Measurements from ENCODE around the gene AMBP. TPM values are rescaled to one million over a fixed set of nuclear protein-coding genes. Genes with fewer than 3 reads are reported as not detected.

Gene AMBP
- total RNA-seq, 1 donor from 2014 or later: not detected

GRCh38 chr9:114080195-114080772, 2.2 kb upstream of the AMBP start:
- Mint-ChIP-seq H3K4me1 (peaks cover 6% of the 10 kb centered on the region), H3K27ac (no peak overlapping the region), H3K4me3 (no peak overlapping the region), H3K36me3 (no peaks in the 10 kb centered on the region), H3K9me3 (no peaks in the 10 kb centered on the region), H3K27me3 (ENCODE audit: insufficient read depth, low read depth) (peaks cover 13% of the 10 kb centered on the region)
- DNase-seq (ENCODE audit: low spot score): no peak
- no peaks in the 10 kb centered on the region for H3K9me3 ChIP-seq (ENCODE audit: low read depth)
- no peaks in the 10 kb centered on the region for H3K4me1 ChIP-seq
- no peaks in the 10 kb centered on the region for H3F3A ChIP-seq (ENCODE audit: low read depth)
- H3K27ac ChIP-seq: no peak overlapping the region
- H3K79me2 ChIP-seq (ENCODE audit: low read depth): no peaks in the 10 kb centered on the region
- H4K20me1 ChIP-seq (ENCODE audit: low read depth): no peaks in the 10 kb centered on the region
- H3K36me3 ChIP-seq: no peaks in the 10 kb centered on the region
- H3K9ac ChIP-seq: no peak overlapping the region
- H3K4me2 ChIP-seq: no peak overlapping the region
- H2AFZ ChIP-seq (replicated peaks): no peak overlapping the region
- TF ChIP-seq CTCF (IDR thresholded peaks at IDR 0.05) (no peak), EZH2 (IDR thresholded peaks at IDR 0.05) (no peak), EZH2phosphoT487 (IDR thresholded peaks at IDR 0.05) (no peak)
- H3K27me3 ChIP-seq: no peaks in the 10 kb centered on the region
- H3K4me3 ChIP-seq: no peak overlapping the region

- Mint-ChIP-seq H3K27me3 (ENCODE audit: insufficient read depth, low read depth) (peaks cover 13% of the 10 kb centered on the region), H3K4me1 (peaks cover 6% of the 10 kb centered on the region), H3K4me3 (no peak overlapping the region), H3K9me3 (no peaks in the 10 kb centered on the region), H3K27ac (no peak overlapping the region), H3K36me3 (no peaks in the 10 kb centered on the region)
- Histone ChIP-seq H4K20me1 (ENCODE audit: low read depth) (no peaks in the 10 kb centered on the region), H3K4me2 (no peak overlapping the region), H3K36me3 (no peaks in the 10 kb centered on the region), H3K27ac (no peak overlapping the region), H3K9me3 (ENCODE audit: low read depth) (no peaks in the 10 kb centered on the region), H3K4me3 (no peak overlapping the region), H3F3A (ENCODE audit: low read depth) (no peaks in the 10 kb centered on the region), H3K4me1 (no peaks in the 10 kb centered on the region), H3K79me2 (ENCODE audit: low read depth) (no peaks in the 10 kb centered on the region), H3K9ac (no peak overlapping the region), H2AFZ (replicated peaks) (no peak overlapping the region), H3K27me3 (no peaks in the 10 kb centered on the region)
- no peak for DNase-seq (ENCODE audit: low spot score)
- TF ChIP-seq EZH2phosphoT487 (IDR thresholded peaks at IDR 0.05) (no peak), EZH2 (IDR thresholded peaks at IDR 0.05) (no peak), CTCF (IDR thresholded peaks at IDR 0.05) (no peak)
These were observed 669 bp upstream of the AMBP start for GRCh38 chr9:114078781-114079156.

DNA sequence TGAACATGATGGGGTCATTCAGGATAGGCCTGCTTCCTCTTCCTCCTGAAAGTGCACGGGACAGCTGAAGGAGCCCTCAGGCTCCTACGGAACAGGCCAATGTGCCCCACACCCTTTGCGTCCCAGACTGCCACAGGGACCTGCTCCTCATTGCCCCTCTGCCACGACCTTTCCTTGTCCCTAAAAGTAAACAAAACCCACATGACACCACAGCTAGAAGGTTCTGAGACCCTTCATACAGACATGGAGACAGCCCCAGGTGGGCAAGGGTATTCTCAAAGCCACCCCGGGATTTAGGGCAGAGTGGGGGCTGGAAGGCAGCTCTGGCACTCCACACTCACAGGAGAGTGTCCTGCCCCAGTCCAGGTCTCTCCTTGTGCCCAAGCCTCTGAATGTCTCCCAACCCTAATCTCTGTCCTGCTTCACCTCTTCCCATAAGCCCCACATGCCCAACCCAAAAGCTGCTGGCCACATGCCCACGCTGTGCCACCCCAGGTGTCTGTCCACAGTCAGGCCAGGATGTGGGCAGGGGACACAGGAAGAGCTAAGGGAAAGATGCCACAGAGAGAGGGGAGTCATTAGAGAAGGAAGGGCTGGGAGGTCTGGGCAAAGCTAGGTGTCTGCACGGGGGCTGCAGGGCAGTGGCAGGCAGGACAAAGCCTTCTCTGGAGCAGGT, 800 bp downstream of the AMBP start:
- Histone ChIP-seq H3K27ac (no peak overlapping the region), H3K9ac (no peak overlapping the region), H3F3A (ENCODE audit: low read depth) (no peaks in the 10 kb centered on the region), H3K9me3 (ENCODE audit: low read depth) (no peaks in the 10 kb centered on the region), H3K4me1 (no peaks in the 10 kb centered on the region), H3K79me2 (ENCODE audit: low read depth) (no peaks in the 10 kb centered on the region), H3K4me3 (no peak overlapping the region), H3K36me3 (no peaks in the 10 kb centered on the region), H3K27me3 (no peaks in the 10 kb centered on the region), H2AFZ (replicated peaks) (no peak overlapping the region), H3K4me2 (no peak overlapping the region), H4K20me1 (ENCODE audit: low read depth) (no peaks in the 10 kb centered on the region)
- H3K27me3 Mint-ChIP-seq (ENCODE audit: insufficient read depth, low read depth): peaks cover 16% of the 10 kb centered on the region
- DNase-seq (ENCODE audit: low spot score): no peak
- no peaks in the 10 kb centered on the region for H3K36me3 Mint-ChIP-seq
- no peaks in the 10 kb centered on the region for H3K9me3 Mint-ChIP-seq
- H3K27ac Mint-ChIP-seq: no peak overlapping the region
- H3K4me1 Mint-ChIP-seq: peaks cover 2% of the 10 kb centered on the region
- no peak overlapping the region for H3K4me3 Mint-ChIP-seq
- TF ChIP-seq EZH2 (IDR thresholded peaks at IDR 0.05): no peak
- no peak for TF ChIP-seq EZH2phosphoT487 (IDR thresholded peaks at IDR 0.05)
- TF ChIP-seq CTCF (IDR thresholded peaks at IDR 0.05): no peak

Data from neural progenitor cell (in vitro differentiated cells).